Measurements from ENCODE around the gene DCUN1D1. TPM values are rescaled to one million over a fixed set of nuclear protein-coding genes. Genes with fewer than 3 reads are reported as not detected.
"Not testable (repeated sequence)": the region's sequence is repeated elsewhere in the genome, so short reads cannot be mapped to it uniquely, and the experiment has no call there.

DCUN1D1 gene
- total RNA-seq: 34.0 and 37.0 TPM in 2 replicates

DNA sequence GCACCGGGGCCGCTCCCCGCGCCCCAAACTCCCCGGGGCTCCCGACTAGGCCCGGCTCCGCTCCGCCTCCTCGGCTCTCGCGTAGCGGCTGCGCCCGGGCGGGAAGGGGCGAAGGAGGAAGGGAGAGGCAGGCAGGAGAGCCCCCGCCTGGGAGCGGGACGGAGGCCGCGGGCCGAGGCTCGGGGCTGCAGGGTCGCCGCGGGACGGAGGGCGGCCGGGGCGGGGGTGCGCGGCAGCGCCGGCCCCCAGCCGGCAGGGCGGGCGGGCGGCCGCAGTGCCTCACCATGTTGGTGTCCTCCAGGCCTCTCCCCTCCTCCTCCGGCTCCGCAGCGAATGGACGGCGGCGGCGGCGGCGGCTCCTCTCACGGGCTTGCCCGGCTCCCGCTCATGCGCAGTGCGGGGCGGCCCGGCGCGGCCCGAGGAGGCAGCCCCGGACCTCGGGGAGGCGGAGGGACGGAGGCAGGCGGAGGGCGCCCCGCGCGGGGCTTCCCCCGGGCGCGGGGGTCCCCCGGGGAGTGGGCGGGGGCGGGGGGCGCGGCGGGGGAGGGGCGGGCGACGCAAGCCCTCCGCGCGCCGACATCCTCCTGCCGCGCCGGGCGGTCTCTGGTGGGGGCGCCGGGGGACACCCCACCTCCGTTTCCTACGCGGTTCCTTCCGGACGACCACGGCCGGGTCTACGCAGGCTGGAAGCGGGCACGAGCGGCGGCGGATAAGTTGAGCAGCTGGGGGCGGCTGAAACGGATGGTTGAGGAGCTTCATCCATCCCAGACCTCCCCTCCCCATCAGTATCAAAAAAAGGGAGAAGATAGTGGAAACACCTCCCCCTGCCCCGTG lies at the start of gene DCUN1D1:
TSS of gene DCUN1D1 (minus strand) at position 335 of the 834 bp plus-strand sequence. CDS start at position 286, 49 bp downstream.
- DNase-seq: peak; percentile 93

GRCh38 chr3:183028416-183028815 lies 48.1 kb upstream of the DCUN1D1 start:
- DNase-seq: no peak

GRCh38 chr3:183027276-183027675 lies 46.9 kb upstream of the DCUN1D1 start:
- no peak for DNase-seq

DNA sequence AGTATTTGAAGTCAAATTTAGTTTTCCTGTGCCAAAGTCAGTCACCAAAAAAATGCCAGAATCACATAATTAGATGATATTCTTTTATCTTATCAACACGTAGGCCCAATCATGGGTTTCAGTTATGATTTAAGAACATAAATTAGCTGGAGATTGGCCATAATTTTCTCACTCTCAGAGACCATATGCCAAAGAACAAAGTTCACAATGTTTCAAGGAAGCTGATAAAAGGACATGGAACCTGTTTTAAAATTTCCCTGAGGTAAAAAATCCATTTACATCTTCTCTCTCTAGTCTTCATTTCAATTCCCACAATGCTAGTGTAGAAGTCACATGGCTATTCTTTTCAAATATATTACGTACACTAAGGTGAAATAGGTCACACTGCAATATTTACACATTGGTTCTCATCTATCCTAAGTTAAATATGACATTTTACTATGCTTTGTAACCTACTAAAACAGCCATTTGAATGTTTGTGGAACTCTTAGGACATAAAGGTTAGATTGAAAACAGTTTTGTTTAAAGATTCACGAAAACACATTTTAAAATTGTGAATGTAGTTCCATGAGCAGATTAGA lies 42.7 kb upstream of the DCUN1D1 start:
- no peak for DNase-seq

DNA sequence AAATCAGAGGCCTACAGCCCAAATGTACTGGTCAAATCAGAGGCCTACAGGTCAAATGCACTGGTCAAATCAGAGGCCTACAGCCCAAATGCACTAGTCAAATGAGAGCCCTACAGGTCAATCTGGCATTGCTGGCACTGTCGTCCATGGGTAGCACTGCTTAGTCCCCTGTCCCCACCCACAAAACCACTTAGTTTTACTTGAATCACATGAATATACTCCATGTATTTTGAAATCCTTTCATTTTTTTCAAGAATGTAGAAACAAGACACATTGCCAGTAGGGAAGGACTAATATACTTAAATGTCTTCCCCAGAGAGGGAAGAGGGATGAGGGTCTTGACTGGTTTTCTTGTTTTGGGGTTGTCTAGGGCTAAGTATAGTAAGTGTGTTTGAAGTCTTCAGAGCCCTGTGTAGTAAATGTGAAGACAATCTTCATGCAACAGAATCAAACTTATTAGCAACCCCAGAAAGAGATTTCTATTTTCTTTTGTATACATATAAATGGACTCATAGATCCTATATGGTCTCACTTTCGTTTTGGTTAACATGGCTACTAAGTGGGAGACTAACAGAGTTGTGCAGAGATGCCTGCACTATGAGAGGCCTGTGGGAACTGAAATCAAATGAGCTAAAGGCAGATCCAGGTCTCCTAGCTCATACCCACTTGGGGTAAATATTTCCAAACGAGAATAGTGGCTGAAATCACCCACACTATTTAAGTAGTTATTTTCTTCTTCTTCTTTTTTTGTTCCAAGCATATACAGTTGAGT lies 38.3 kb upstream of the DCUN1D1 start:
- DNase-seq: no peak

DNA sequence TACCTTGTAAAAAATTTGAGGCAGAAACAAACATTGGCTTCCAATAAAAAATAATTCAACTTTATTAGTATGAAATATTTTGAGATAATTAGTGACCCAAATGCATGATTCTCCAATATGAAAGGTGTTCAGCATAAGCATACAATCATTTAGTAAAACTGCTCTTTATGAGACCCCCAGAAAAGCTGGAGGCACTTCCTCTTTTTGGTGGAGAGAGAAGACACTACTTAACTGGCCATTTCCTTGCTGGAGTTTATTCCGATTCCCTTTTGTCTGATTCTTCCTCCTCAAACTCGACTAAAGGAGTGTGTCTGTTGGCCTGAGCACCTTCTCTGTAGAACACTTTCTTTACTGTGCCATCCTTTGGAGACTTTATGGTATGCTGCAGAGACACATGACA lies 34.8 kb upstream of the DCUN1D1 start:
- DNase-seq: no peak

DNA sequence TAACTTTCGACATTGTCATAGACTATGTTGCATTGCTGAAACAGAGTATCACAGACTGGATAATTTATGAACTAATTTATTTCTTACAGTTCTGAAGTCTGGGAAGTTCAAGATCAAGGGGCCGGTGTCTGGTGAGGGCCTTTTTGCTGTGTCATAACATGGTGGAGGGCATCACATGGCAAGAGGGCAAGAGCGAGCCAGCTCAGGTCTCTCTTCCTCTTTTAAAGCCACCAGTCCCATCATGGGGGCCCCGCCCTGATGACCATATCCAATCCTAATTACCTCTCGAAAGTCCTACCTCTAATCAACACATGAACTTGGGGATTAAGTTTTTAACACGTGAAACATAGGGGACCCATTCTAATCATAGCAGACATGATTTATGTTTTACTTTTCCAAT lies 33.5 kb upstream of the DCUN1D1 start:
- DNase-seq: no peak

DNA sequence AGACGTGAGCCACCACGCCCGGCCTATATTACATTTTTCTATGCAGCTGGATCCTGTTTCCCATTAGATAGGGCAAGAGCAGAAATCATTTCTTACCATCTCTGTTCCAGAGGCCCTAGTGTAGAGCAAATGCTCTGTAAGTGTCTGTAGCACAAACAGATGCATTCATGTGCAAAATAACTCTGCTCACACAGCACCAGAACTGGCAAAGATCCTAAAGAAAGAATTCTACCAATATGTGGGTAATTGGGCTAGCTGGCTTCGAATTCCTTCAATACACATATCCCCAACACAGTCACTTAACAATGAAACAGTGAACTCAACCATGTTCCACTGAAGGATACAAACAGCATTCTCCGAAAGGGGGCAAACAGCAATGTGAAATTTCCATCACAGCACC lies 32.7 kb upstream of the DCUN1D1 start:
- DNase-seq: no peak

- no peak for DNase-seq
Measured at GRCh38 chr3:183008800-183009199, 28.5 kb upstream of the DCUN1D1 start.

GRCh38 chr3:183008303-183008702 lies 28.0 kb upstream of the DCUN1D1 start:
- DNase-seq: no peak

- no peak for DNase-seq
Measured at GRCh38 chr3:183006396-183007002, 26.2 kb upstream of the DCUN1D1 start.

- DNase-seq: no peak
Measured at GRCh38 chr3:182999767-183000166, 19.4 kb upstream of the DCUN1D1 start.

- not testable (repeated sequence) for DNase-seq
Measured at GRCh38 chr3:182993486-182994201, 13.3 kb upstream of the DCUN1D1 start.

GRCh38 chr3:182989566-182989965 lies 9.2 kb upstream of the DCUN1D1 start:
- DNase-seq: no peak

GRCh38 chr3:182986021-182986420 lies 5.7 kb upstream of the DCUN1D1 start:
- DNase-seq: no peak

DNA sequence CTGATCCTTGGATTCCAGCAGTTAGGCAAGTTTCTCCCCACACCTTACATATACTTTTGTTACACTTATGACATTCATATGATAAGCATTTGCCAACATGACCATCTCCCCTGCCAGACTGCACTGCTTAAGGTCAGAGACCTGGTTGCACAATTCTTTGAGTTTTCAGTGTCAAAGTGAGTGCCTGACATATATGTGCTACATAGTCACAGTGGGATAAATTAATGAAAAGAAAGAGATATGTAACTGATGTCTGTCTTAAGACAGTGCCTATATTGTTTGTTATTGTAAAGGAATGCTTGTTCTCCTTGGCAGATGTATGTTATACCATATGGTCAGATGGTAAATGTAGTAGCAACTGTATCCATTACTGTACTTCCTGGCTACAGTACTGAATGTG lies 3.5 kb upstream of the DCUN1D1 start:
- DNase-seq: no peak

- no peak for DNase-seq
Measured at GRCh38 chr3:182981038-182981380, 671 bp upstream of the DCUN1D1 start.

- DNase-seq: peak; percentile 29
Measured at GRCh38 chr3:182979674-182980191, 605 bp downstream of the DCUN1D1 start.

DNA sequence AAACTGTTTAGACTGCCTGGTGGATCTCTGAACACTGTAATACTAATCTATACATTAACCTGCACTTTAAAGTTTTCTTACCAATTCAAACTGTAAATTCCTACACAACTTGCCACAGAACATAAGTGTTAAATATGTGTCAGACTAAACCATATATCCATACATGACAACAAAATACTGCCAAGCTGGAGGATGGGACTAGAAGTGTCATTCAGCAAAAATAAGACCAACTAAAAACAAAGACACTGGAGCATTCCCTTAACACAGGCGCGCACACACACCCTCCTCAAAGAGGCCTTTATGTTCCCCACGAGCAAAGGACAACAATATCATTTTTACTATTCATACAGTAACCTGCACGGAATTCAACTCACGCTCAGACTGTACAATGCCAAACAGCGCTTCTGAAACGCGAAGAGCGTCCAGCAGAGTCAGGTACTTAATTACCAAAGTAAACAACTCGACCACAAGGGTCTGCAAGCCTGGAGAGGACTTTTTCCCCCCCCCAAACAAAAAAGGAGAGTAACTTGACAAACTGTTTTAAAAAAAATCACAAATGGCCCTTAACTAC lies 1.1 kb downstream of the DCUN1D1 start:
- DNase-seq: peak; percentile 45

GRCh38 chr3:182978387-182978786 lies 2.0 kb downstream of the DCUN1D1 start:
- DNase-seq: no peak

DNA sequence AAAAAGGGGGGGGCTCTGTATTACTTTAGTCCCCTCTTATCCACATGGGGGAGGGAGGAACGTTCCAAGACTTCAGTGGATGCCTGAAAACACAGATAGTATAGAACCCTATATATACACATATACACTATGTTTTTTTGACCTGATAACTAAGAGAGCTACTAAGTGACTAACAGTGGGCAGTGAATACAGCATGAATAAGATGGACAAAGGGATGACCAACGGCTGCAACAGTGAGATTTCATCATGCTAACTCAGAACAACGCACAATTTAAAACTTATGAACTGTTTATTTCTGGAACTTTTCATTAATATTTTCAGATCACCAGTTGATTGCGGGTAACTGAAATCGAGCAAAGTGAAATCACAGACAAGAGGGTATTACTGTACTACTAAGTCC lies 7.3 kb downstream of the DCUN1D1 start:
- no peak for DNase-seq

DNA sequence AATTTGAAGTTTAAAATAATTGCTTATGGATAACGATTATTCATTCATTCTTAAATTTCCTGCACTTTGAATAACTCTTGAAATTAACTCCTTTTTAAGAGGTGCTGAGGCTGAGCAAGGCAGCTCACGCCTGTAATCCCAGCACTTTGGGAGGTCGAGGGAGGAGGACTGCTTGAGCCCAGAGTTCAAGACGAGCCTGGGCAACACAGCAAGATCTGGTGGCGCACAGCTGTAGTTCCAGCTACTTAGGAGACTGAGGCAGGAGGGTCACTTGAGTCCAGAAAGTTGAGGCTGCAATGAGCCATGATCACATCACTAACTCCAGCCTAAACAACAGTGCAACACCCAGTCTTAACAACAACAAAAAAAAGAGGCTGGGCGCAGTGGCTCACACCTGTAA lies 8.0 kb downstream of the DCUN1D1 start:
- no peak for DNase-seq
